Activated T-cell treated with anti-CD3 and anti-CD28 coated beads for 24 hours (primary cell): ENCODE measurements around the gene CCDC40.

Source experiments
- DNase-seq: peaks from one replicate; pipeline ENCODE4 v3.0.0-alpha.2; 2020; ENCODE audit warnings: low read depth

Gene CCDC40

DNA sequence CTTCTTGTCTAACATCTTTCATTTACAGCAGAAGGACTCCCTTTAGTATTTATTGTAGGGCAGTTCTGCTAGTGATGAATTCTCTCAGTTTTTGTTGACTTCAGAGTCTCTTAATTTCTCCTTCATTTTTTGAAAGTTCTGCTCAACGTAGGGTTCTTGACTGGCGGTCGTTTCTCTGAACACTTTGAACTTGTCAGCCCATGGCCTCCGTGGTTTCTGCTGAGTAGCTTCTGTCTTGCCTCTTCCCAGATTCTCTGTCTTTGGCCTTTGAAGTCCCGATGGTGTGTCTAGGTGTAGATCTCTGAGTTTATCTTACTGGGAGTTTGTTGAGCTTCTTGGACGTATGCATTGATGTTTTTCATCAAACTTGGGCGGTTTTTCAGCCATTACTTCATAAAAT lies 78.3 kb downstream of the CCDC40 start:
- DNase-seq: no peak

DNA sequence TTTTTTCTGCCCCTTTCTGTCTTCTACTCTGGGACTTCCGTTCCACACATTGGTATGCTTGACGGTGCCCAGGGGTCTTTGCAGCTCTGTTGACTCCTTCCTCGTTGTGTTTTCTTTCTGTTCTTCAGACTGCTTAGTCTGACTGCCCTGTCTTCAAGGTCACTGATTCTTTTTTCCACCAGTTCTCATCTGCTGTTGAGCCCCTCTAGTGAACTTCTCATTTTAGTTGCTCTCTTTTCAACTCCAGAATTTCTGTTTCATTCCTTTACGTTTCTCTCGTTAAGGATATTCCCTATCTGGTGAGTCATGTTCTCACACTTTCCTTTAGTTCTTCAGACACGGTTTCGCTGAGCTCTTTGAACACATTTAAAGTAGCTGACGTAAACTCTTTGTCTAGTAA lies 78.7 kb downstream of the CCDC40 start:
- DNase-seq: no peak

DNA sequence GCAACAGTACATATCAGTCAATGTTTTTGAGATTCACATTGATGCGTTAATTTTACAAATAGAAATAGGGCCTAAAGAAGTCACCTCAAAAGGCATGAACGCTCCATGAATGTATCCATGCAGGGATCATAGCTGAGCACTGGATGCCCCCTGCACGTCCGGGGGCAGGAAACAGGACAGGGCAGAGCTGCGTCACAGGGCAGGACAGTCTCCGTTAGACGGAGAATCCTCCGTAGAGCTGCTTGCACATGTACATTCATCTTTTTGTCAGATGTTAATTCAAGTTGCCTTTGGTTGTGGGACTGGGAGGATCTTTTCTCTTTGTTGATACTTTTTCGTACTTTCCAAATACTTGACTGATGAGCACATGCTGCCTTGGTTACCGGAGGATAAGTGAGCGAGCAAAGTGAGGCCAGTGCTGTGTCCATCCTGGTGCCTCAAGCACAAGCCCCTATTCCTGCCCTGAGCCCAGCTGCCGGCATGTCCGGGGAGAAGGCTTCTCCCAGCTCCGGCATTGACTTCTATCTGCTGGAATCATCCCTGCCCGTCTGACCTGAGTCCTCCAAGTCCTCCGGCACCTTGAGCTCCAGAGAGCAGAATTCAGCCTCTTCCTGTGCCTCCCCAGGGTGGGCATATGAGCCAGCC lies 80.0 kb downstream of the CCDC40 start:
- no peak for DNase-seq

DNA sequence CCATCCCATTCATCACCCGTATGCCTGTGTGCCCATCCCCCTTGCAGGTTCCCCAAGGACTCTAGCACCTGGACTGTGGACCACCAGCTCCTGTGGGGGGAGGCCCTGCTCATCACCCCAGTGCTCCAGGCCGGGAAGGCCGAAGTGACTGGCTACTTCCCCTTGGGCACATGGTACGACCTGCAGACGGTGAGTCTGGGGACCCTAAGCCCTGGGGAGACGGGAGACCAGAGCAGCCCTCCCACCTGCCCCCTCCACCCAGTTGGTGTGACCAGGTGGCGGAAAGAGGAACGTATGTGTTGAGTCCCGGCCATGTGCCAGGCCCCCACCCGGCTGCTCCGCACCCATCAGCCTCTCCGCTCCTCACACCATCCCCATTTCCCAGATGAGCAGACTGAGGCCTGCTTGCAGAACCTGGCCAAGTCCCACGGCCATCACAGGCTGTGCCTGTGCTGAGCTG lies 80.5 kb downstream of the CCDC40 start:
- DNase-seq: no peak

DNA sequence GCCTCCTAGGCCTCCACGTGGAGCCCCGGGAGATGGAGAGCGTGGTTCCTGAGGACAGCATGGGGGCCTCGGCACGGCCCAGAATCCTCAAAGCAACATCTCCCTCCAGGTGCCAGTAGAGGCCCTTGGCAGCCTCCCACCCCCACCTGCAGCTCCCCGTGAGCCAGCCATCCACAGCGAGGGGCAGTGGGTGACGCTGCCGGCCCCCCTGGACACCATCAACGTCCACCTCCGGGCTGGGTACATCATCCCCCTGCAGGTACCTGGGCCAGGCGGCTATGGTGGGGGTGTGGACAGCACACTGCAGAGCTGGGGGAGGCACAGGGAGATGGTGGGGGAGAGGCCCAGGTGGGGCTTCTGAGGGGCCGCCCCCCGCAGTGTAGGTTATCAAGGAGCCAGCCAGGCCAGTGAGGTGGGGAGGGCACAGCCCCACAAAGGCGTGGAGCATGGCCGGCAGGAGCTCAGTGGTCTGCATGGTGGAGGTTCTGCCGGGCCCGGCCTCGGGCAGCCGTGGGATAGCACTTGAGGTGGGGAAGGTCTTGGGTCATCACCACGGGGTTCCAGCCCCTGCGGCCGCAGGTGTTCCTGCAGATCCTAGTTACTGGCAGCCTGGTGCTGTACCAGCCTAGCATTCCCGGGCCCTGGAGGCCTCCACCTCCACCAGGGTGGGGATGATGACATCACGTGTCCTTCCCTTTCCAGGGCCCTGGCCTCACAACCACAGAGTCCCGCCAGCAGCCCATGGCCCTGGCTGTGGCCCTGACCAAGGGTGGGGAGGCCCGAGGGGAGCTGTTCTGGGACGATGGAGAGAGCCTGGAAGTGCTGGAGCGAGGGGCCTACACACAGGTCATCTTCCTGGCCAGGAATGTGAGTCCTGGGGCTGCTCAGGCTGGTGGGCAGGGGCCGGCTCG lies 81.3 kb downstream of the CCDC40 start:
- no peak for DNase-seq

DNA sequence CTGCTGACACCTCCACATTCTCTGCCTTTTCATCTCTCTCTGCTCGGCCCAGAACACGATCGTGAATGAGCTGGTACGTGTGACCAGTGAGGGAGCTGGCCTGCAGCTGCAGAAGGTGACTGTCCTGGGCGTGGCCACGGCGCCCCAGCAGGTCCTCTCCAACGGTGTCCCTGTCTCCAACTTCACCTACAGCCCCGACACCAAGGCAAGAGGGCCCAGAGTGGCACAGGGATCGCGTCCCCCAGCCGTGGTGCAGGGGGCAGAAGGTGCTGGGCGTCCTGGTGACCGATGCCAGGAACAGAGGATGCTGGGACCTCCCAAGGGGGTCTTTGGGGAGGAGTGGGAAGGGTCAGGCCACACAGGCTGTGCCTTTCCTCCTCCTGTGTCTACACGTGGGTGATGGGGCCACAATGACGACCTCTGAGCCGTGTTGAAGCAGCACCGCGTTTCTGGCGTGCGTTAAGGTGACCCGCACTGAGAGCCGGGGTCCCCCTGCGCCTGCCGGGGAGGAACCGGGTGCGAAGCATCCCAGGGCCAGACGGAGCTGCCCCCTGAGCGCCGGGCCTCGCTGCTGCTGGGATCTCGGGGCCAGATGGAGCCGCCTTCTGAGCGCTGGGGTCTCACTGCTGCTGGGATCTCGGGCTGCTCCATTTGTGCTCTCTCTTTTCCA lies 82.3 kb downstream of the CCDC40 start:
- DNase-seq: no peak

DNA sequence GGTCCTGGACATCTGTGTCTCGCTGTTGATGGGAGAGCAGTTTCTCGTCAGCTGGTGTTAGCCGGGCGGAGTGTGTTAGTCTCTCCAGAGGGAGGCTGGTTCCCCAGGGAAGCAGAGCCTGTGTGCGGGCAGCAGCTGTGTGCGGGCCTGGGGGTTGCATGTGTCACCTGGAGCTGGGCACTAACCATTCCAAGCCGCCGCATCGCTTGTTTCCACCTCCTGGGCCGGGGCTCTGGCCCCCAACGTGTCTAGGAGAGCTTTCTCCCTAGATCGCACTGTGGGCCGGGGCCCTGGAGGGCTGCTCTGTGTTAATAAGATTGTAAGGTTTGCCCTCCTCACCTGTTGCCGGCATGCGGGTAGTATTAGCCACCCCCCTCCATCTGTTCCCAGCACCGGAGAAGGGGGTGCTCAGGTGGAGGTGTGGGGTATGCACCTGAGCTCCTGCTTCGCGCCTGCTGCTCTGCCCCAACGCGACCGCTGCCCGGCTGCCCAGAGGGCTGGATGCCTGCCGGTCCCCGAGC lies 82.9 kb downstream of the CCDC40 start:
- DNase-seq: no peak

DNA sequence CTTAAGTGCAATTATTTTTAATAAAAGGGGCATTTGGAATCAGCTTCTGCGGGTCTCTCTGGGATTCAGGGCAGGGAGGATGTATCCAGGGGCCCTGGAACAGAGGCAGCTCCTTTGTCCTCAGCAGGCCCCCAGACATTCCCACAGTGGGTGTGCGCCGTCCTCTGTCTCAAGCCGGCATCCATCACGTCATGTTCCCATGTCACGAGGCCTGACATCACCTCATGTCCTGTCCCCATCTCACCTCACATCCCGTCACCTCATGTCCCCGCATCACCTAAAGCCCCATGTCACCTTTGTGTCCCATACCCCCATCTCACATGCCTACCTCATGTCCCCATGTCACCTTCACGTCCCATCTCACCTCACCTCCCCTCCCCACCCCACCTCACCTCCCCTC lies 83.4 kb downstream of the CCDC40 start:
- DNase-seq: no peak

DNA sequence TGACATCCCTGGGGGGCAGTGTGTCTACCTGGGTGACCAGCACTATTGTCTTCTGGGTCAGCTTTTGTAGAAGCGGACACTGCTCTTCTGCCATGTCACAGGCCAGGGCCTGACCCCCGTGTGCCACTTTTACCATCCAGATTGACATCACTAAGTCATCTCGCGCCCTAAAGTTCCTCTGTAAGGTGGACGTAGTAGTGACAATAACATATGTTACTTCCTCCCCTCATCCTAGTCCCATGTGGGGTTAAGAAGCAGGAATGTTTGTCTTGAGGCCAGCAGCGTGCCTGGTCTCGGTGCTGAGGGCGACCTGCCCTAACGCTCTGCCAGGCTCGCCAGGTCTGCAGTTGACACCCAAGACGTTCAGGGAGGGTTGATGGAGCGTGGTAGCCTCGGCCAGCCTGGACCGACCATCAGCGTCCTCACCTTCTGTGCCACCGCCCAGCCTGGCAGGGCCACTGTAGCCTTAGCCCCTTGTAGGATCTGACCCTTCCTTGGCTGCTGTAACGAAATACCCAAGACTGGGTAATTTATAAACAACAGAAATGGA lies 85.7 kb downstream of the CCDC40 start:
- no peak for DNase-seq

DNA sequence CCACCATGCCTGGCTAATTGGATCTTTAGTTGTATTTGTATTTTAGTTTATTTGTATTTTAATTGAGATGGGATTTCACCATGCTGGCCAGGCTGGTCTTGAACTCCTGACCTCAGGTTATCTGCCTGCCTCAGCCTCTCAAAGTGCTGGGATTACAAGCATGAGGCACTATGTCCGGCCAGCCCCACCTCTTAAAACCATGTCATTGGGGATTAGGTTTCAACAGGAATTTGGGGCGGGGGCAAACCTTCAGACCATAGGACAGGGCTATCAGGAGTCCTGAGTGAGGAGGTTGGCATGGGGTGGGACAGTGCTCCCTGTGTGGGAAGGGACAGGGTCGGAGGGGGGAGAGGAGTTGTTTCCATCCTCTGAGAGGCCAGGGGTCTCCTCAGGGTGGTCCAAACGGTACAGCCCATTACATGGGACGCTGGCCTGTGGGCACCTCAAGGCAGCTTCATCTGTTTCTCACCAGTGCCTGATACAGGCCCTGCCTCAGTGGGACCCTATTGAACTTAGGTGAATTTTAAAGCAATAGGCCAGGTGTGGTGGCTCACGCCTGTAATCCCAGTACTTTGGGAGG lies 86.6 kb downstream of the CCDC40 start:
- DNase-seq: no peak

DNA sequence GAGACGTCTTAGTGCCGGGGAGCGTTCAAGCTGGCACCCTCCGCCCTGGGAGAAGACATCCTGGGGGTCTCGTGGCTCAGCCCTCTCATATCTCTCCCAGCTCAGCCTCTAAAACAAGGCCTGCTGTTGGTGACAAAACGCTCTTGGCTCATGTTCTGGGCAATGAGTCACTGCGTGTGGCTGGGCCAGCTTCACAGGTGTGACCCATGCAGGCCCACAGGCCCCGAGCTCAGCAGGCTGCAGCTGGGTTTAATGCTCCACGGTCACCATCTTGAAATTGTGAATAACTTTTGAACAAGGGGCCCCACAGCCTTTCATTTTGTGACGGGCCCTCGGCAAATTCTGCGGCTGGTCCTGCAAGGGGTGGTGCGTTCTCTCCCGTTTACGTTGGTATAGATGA lies 87.3 kb downstream of the CCDC40 start:
- DNase-seq: no peak

DNA sequence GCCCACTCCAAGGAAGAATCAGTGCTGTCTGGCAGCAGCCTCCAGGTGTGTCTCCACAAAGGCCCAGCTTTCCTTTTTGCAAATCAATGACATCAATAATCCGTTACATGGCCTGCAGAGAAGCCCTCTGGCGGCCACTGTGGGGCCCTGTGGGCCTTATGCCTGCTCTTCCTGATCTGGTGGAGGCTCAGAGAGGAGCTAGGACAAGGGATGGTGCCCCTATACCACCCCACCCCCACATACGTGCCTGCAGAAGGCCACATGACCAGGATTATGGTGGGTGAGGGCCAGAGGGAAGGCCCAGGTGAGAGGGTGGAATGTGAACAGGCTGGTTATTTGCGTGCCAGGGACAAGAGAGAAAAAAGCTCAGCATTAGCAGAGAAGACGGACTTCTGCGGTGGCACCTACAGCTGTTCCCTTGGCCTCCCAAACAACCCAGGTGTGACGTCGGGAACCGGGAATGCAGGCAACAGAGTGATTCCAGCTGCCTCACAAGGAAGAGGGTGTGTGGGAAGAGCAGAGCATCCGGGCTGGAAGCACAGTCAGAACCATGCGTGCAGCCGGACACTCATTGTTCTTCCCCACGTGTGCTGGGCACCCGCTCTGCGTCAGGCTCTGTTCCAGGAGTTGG lies 88.0 kb downstream of the CCDC40 start:
- DNase-seq: no peak

DNA sequence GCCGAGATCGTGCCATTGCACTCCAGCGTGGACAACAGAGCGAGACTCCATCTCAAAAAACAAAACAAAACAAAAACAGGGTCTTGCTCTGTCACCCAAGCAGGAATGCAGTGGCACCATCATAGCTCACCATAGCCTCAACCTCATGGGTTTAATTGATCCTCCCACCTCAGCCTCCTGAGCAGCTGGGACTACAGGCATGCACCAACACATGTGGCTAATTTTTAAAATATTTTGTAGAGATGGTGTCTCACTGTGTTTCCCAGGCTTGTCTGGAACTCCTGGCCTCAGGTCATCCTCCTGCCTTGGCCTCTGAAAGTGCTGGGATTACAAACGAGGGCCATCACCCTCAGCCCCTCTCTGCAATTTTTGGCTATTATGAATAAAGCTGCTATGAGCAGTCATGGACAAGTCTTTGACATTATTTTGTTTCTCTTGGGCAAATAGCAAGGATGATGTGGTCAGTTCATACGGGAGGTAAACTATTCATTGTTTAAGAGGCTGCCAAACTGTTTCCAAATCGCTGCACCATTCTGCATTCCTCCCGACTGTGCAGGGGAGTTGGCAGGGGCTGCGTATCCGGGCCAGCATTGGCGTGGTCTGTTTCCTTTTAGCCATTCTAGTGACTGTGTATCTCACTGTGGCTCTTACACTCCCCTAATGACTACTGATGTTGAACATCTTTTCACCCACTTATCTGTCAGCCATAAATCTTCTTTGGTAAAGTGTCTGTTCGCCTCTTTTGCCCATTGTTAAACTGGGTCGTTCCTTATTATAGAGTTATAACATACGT lies 89.4 kb downstream of the CCDC40 start:
- DNase-seq: no peak

DNA sequence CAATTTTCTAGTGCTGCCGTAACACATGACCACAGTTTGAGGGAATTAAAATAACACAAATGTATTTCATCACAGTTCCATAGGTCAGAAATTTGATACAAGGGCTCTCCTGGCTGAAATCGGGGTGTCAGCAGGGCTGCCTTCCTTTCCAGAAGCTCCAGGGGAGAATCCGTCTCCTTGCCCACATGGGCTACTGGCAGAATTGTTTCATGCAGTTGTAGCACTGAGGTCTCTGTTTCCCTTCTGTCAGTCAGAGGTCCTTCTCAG lies 89.9 kb downstream of the CCDC40 start:
- no peak for DNase-seq

DNA sequence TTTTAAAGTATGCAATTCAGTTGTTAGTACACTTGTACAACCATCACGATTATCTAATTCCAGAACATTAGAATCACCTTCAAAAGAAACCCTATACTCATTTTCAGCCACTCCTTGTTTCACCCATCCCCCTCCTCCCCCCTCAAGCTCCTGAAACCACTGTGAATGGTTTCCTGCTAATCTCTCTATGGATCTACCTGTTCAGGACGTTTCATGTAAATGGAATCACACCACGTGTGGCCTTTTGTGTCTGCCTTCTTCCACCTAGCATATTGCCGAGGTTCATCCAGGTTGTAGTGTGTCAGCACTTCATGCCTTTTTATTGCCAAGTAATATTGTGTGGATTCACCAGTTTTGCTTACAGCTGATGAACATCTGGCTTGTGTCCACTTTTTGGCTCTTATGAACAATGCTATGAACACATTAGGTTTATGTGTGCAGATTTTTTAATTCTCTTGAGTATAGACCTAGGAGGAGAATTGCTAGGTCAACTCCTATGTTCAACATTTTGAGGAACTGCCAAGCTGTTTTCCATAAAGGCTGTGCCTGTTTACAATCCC lies 92.6 kb downstream of the CCDC40 start:
- no peak for DNase-seq

DNA sequence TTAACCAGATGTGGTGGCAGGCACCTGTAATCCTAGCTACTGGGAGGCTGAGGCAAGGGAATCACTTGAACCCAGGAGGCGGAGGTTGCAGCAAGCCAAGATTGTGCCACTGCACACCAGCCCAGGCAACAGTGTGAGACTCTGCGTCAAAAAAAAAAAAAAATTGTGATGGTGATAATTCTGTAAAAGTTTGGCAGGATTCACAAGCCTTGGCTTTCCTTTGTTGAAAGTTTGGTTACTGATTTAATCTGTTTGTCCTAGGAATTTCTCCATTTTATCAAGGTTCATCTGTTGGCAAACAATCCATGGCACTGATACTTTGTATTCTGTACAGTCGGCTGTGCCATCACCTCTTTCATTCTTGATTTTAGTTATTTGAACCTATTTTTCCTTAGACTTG lies 94.5 kb downstream of the CCDC40 start:
- DNase-seq: no peak

DNA sequence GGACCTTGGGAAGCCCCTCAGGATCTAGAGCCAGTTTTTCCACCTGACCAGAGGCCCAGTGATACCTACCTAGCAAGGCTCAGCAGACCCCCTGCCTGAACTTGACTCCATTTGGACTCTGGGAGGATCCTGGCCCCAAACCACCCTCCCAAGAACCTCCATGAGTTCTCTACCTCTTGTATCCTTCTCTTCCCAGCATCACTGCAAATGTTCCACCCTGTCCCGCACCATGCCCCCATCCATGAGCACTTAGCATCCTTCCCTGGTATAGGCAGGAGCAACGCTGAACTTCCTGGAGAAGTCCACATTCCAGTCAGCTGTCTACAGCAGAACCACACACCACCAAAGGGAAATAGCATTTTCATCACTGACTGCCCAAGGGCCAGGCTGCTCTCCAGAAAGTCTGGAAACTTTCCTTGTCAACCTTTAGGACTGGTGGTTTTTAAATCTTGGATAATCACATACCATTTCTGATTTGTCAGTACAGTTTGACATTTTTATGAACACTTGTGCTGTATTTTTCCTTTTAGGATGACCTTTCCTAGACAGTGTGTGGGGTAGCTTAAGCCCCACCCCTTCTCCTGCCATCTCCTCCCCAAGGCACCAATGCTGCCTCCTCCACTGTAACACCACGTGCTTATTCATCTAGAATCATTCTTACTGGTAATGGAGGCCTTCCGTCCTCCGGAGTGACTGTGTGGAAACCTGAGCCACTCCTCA lies 96.6 kb downstream of the CCDC40 start:
- DNase-seq: no peak

DNA sequence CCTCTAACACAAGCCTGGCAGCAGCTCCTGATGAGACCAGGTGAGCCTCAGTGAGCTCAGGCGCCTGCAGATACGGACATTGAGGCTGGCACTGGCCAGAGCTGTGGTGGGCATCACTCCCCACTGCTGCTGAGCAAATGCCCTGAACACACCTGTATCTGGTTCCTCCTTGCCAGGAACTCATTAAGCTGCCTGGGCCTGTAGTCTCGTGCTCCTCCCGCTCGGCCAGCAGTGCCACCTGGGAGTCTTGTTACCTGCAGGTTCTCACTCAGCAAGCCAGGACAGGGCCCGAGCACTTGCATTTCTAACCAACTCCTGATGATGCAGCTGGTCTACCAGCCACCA lies 97.2 kb downstream of the CCDC40 start:
- DNase-seq: no peak

DNA sequence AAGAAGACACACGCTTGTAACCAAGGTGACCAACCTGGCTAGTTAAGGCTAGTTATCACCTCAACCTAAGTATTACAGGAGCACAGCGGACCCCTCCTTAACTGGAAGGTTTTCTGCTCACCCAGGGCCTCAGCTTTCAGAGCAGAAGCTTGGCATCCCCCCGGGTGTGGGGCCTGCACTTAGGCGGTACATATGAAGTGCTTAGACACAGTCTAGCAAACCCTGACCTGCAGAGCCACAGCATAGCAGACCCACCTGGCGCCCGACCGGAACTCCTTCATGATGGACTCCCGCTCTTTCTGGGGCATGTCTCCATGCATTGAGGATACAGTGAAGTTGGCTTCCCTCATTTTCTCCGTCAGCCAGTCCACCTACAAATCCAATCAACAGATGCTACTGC lies 100.7 kb downstream of the CCDC40 start:
- DNase-seq: no peak

DNA sequence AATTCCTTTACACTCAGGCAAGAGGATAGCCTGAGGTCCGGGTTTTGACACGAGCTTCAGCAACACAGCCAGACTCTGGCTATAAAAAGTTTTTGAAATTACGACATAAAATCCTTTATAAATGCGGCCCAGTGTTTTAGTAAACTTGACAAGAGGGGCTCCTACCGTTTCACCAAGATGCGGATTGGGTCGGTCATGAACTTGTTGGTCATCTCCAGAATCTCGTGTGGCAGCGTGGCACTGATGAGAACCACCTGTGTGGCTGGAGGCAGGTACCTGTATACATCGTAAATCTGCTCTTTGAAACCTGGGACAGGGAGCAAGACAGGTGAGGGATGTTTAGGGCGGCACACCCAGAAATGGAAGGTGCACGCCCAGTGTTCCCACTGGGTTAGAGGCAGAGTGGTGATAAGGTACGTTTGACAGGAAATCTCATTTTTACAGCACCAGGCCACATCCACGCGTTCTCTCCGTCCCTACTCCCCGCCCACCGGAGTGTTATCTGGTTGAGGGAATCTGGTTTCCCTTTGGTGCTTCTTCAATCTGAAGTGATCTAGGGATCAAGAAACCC lies 102.5 kb downstream of the CCDC40 start:
- DNase-seq: no peak
